Measurements from ENCODE around the gene ARF4.

ARF4 gene

DNA sequence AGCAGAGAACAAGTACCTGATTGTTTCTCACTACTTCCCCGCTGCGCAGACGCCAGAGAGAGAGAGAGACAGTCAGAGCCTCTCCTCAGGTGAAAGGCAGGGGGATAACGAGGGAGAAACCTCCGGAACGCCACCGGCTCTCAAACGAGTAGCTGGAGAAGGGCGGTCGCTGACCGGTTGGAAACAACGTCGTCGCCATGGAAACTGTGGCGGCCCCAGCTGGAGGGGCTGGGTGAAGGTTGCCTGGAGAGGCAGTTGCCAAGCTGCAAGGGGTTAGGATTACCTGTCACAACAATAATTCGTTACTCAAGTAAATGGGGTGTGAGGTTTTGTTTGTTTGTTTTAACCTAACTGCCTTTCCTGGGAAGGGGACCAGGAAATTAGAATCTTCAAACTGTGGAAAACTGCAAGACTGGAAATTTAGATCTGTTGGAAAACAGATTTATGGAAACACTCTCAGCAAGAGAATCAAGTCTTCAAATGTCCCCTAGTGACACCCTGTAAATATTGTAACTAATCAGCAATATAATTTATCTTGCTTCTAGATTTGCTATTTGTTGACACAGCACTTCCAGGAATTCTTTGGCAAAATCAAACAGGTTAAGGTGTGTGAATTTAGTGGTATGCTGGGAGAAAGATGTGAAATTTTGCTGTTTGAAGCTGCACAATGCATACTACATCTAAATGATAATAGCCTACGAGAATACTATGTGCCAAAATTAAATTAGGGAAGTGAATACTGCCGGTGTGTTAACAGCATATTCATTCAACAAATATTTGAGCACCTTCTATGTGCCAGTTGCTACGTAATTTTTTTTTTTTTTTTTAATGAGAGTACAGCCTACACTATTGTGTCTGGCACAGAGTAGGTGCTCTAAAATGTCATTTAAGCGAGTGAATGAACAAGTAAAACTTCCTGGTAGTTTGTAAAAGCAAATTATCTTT is 52.7 kb downstream of the ARF4 start, which contains the start of gene DNAH12:
DNAH12 (minus strand) TSS at position 164 of the 945 bp plus-strand sequence. CDS start 1,474 bp downstream, outside the sequence.
- Mint-ChIP-seq H3K36me3 (ENCODE audit: low read depth) (no peaks in the 10 kb centered on the region), H3K9me3 (no peaks in the 10 kb centered on the region)
- peak; percentile 91 for DNase-seq

DNA sequence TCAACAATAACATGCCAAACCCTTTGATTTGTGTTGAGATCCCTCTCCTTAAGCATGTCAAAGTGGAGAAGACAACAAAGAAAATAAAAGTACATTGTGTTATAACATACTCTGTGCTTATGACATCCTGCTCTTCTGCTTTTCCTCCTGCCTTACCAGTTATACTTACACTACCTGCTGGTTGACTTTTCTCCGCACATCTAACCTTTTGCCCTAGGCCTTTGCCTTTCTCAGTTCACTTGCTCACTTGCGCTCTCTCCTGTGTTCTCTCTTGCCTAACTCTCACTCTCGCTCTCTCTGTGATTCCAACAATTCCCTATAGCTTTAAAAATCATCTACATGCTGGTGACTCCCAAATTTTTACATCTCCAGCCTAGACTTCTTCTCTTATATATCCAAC is 58.7 kb downstream of the ARF4 start:
- Mint-ChIP-seq H3K36me3 (ENCODE audit: low read depth) (no peaks in the 10 kb centered on the region), H3K27ac (peak overlapping the region; percentile 6)
- TF ChIP-seq, protein P1, sequence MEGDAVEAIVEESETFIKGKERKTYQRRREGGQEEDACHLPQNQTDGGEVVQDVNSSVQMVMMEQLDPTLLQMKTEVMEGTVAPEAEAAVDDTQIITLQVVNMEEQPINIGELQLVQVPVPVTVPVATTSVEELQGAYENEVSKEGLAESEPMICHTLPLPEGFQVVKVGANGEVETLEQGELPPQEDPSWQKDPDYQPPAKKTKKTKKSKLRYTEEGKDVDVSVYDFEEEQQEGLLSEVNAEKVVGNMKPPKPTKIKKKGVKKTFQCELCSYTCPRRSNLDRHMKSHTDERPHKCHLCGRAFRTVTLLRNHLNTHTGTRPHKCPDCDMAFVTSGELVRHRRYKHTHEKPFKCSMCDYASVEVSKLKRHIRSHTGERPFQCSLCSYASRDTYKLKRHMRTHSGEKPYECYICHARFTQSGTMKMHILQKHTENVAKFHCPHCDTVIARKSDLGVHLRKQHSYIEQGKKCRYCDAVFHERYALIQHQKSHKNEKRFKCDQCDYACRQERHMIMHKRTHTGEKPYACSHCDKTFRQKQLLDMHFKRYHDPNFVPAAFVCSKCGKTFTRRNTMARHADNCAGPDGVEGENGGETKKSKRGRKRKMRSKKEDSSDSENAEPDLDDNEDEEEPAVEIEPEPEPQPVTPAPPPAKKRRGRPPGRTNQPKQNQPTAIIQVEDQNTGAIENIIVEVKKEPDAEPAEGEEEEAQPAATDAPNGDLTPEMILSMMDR (IDR thresholded peaks at IDR 0.05), result no peak

More for the DNA sequence above, 52.7 kb downstream of the ARF4 start, which contains the start of gene DNAH12:
- H3K4me3 Mint-ChIP-seq, result peak within 1 kb of the TSS; percentile 73
- TF ChIP-seq, protein P1 (IDR thresholded peaks at IDR 0.05), result no peak
- peak within 1 kb of the TSS; percentile 96 for H3K27ac Mint-ChIP-seq
- peaks cover 16% of the 10 kb centered on the region for H3K27me3 Mint-ChIP-seq (ENCODE audit: low read depth, poor library complexity)
- H3K4me1 Mint-ChIP-seq, result peaks cover 36% of the 10 kb centered on the region

DNA sequence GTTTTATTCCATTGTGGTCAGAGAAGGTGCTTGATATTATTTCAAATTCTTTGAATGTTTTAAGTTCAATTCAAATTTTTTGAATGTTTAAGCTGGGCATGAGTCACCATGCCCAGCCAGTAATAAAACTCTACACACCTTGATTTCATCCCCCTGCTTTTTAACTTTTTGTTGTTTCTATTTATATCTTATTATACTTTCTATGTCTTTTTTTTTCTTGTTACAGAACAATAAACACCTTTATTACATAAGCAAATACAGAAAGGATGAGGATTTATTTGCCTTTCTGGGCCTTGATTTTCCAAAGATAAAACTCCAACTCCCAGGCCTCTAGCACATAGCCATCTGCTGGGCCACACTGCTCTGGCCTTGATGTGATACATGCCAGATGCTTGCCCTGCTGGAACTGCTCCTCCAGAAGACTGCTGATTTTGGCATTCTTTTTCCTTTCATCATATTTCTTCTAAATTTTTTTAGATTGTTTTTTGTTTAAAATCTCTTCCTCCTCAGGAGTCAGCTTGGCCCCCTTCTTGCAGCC is 67.0 kb downstream of the ARF4 start:
- Mint-ChIP-seq H3K4me1 (peaks cover 6% of the 10 kb centered on the region), H3K4me3 (no peak overlapping the region), H3K27ac (no peak overlapping the region), H3K27me3 (ENCODE audit: low read depth, poor library complexity) (peaks cover 7% of the 10 kb centered on the region), H3K36me3 (ENCODE audit: low read depth) (no peaks in the 10 kb centered on the region), H3K9me3 (no peaks in the 10 kb centered on the region)
- DNase-seq, result no peak
- TF ChIP-seq, protein P1 (IDR thresholded peaks at IDR 0.05), result no peak

More for the DNA sequence above, 58.7 kb downstream of the ARF4 start:
- no peak for DNase-seq
- Mint-ChIP-seq H3K4me1 (peaks cover 6% of the 10 kb centered on the region), H3K9me3 (no peaks in the 10 kb centered on the region), H3K4me3 (no peak overlapping the region), H3K27me3 (ENCODE audit: low read depth, poor library complexity) (peaks cover 19% of the 10 kb centered on the region)

Measured in nephron progenitor cell (in vitro differentiated cells).